IMR-90 (cell line): ENCODE data around the gene PLXNC1. TPM values are rescaled to one million over a fixed set of nuclear protein-coding genes. Genes with fewer than 3 reads are reported as not detected.

Source experiments
- ATAC-seq: fragments of 200-7000 bp; cut with Tn5 transposase; 2 replicates; pipeline ENCODE4 v1.9.1; 2020; ENCODE audit warnings: low read depth, mild to moderate bottlenecking, moderate library complexity
- BruUV-seq: library from RNA; stranded (reverse); fragments of 400-500 nt; replicated peaks from 2 replicates; lab custom pipeline; 2021; lab: Mats Ljungman, UMichigan
- CTCF ChIA-PET: fragments of 300-600 bp; formaldehyde crosslinking; extraction: SDS; loops from one replicate; lab custom pipeline; 2021; ENCODE audit warnings: antibody characterized with exemption; lab: Yijun Ruan, JAX
- POLR2A ChIA-PET: fragments of 300-600 bp; sonication (Branson Sonifier 250); formaldehyde crosslinking; loops from one replicate; lab custom pipeline; 2022; ENCODE audit warnings: antibody characterized with exemption; ENCODE audit not compliant: unreplicated experiment; lab: Charles Lee
- DNase-seq: peaks from one replicate; pipeline ENCODE4 v3.0.0; 2013
- H2AFZ ChIP-seq: replicated peaks from 2 replicates; pipeline ENCODE3; 2013; ENCODE audit warnings: low read length, mild to moderate bottlenecking; ENCODE audit not compliant: poor library complexity
- H2AK5ac ChIP-seq: 2 replicates; pipeline ENCODE4 v1.6.1; 2013; ENCODE audit warnings: low read depth, low read length, inconsistent platforms
- H2AK9ac ChIP-seq: replicated peaks from 2 replicates; pipeline ENCODE3; 2013; ENCODE audit warnings: mild to moderate bottlenecking, low read depth, low read length, moderate library complexity; ENCODE audit not compliant: poor library complexity
- H2BK120ac ChIP-seq: 2 replicates; pipeline ENCODE4 v1.6.1; 2013; ENCODE audit warnings: low read depth, low read length, inconsistent platforms
- H2BK15ac ChIP-seq: 3 replicates; pipeline ENCODE4 v1.6.1; 2013; ENCODE audit warnings: low read depth, low read length, inconsistent platforms
- H2BK20ac ChIP-seq: 2 replicates; pipeline ENCODE4 v1.6.1; 2013; ENCODE audit warnings: low read depth, mild to moderate bottlenecking, inconsistent platforms, low read length, moderate library complexity
- H2BK5ac ChIP-seq: 2 replicates; pipeline ENCODE4 v1.6.1; 2013; ENCODE audit warnings: mild to moderate bottlenecking, low read depth, low read length, inconsistent platforms; ENCODE audit not compliant: poor library complexity, severe bottlenecking
- H3K14ac ChIP-seq: replicated peaks from 2 replicates; pipeline ENCODE4 v1.6.1; 2013; ENCODE audit warnings: low read depth, low read length, inconsistent platforms
- H3K18ac ChIP-seq: 2 replicates; pipeline ENCODE4 v1.6.1; 2013; ENCODE audit warnings: low read depth, low read length, control low read depth
- H3K23ac ChIP-seq: 2 replicates; pipeline ENCODE4 v1.6.1; 2013; ENCODE audit warnings: low read depth, low read length, inconsistent platforms
- H3K27ac ChIP-seq: 2 replicates; pipeline ENCODE4 v1.5.1; 2013; ENCODE audit warnings: mild to moderate bottlenecking, control low read depth, low read length; ENCODE audit not compliant: insufficient read depth
- H3K27me3 ChIP-seq: 2 replicates; pipeline ENCODE4 v1.6.1; 2013; ENCODE audit warnings: low read length; ENCODE audit not compliant: control insufficient read depth, insufficient read depth
- H3K36me3 ChIP-seq: 2 replicates; pipeline ENCODE4 v1.6.1; 2013; ENCODE audit warnings: low read length, mixed read lengths; ENCODE audit not compliant: control insufficient read depth, insufficient read depth
- H3K4ac ChIP-seq: 2 replicates; pipeline ENCODE4 v1.6.1; 2013; ENCODE audit warnings: low read depth, low read length, inconsistent platforms
- H3K4me1 ChIP-seq: 2 replicates; pipeline ENCODE4 v1.6.1; 2013; ENCODE audit warnings: low read length, mixed read lengths; ENCODE audit not compliant: control insufficient read depth, insufficient read depth
- H3K4me2 ChIP-seq: 2 replicates; pipeline ENCODE4 v1.6.1; 2013; ENCODE audit warnings: low read depth, mild to moderate bottlenecking, control low read depth, low read length, moderate library complexity
- H3K4me3 ChIP-seq: 2 replicates; pipeline ENCODE4 v1.5.1; 2013; ENCODE audit warnings: low read depth, mild to moderate bottlenecking, control low read depth, low read length, moderate library complexity; ENCODE audit not compliant: insufficient read depth
- H3K56ac ChIP-seq: 2 replicates; pipeline ENCODE4 v1.6.1; 2013; ENCODE audit warnings: low read length, inconsistent platforms; ENCODE audit not compliant: insufficient read depth; ENCODE audit errors: extremely low read depth
- H3K79me1 ChIP-seq, 2 experiments: 2 replicates each; pipeline ENCODE4 v1.6.1; 2013; ENCODE audit warnings: low read length in 2 of 2, inconsistent platforms in 1 of 2, low read depth in 1 of 2
- H3K9ac ChIP-seq: 2 replicates; pipeline ENCODE4 v1.6.1; 2013; ENCODE audit warnings: low read depth, low read length, control low read depth
- H3K9me1 ChIP-seq: 2 replicates; pipeline ENCODE4 v1.6.1; 2013; ENCODE audit warnings: low read length, inconsistent platforms; ENCODE audit not compliant: insufficient read depth
- H3K9me3 ChIP-seq: 2 replicates; pipeline ENCODE4 v1.6.1; 2013; ENCODE audit warnings: low read length; ENCODE audit not compliant: control insufficient read depth, insufficient read depth
- H4K20me1 ChIP-seq: 2 replicates; pipeline ENCODE4 v1.6.1; 2013; ENCODE audit warnings: low read length, inconsistent platforms; ENCODE audit not compliant: insufficient read depth
- H4K5ac ChIP-seq: 2 replicates; pipeline ENCODE4 v1.6.1; 2013; ENCODE audit warnings: mild to moderate bottlenecking, low read depth, low read length, control low read depth
- H4K8ac ChIP-seq, 2 experiments: 2 replicates each; pipeline ENCODE4 v1.6.1; 2013; ENCODE audit warnings: low read depth in 2 of 2, low read length in 2 of 2, control low read depth in 1 of 2, inconsistent platforms in 1 of 2
- H4K91ac ChIP-seq: 2 replicates; pipeline ENCODE4 v1.6.1; 2013; ENCODE audit warnings: low read depth, low read length, inconsistent platforms; ENCODE audit not compliant: insufficient read depth
- BHLHE40 ChIP-seq: fragments of 150-350 bp; IDR thresholded peaks from 2 replicates; pipeline ENCODE4 v1.6.1; 2016; ENCODE audit warnings: mild to moderate bottlenecking, low read depth, low read length
- MAFK ChIP-seq: IDR thresholded peaks from 2 replicates; pipeline ENCODE4 v1.6.1; 2012; ENCODE audit warnings: low read depth, low read length, improper control_type of control experiment
- WGBS, 2 experiments: methylation state at CpG; one replicate each; pipeline versions ENCODE4 v1.1.5 to v1.1.7; 2013; ENCODE audit warnings: missing lambda C conversion rate in 2 of 2; ENCODE audit not compliant: insufficient read length in 1 of 2; ENCODE audit errors: extremely low coverage in 2 of 2; 5-methylcytosine and 5-hydroxymethylcytosine counted together
- dilution Hi-C: fragments of 300-500 bp; cut with HindIII; formaldehyde crosslinking; loops from one replicate; pipeline ENCODE4 v1.14.3; 2018; ENCODE audit warnings: low sequenced_read_pairs; ENCODE audit not compliant: unreplicated experiment
- in situ Hi-C: fragments of 300-500 bp; cut with MboI; formaldehyde crosslinking; loops from 3 replicates; pipeline ENCODE4 v1.14.3; 2019; ENCODE audit warnings: low sequenced_read_pairs, inconsistent platforms, mixed read lengths
- intact Hi-C: fragments of 100-400 bp; cut with micrococcal nuclease; formaldehyde crosslinking; loops from 2 replicates; pipeline ENCODE4 v1.10.0; 2022
- polyA plus RNA-seq, 3 experiments: library from polyadenylated mRNA; depleted of rRNA; stranded (reverse); fragments of >200 nt; gene quantifications; 2 replicates each; pipeline ENCODE4 v1.2.3, GENCODE V29; 2012; ENCODE audit warnings: low replicate concordance in 1 of 3
- total RNA-seq: library from RNA; depleted of rRNA; stranded (reverse); fragments of >200 nt; gene quantifications from 2 replicates; pipeline ENCODE4 v1.2.3, GENCODE V29; 2012
- TF ChIP-seq, protein P1 (sequence below): fragments of 150-350 bp; IDR thresholded peaks from 2 replicates; pipeline ENCODE4 v1.6.1; 2017; ENCODE audit warnings: mild to moderate bottlenecking, antibody characterized with exemption, low read length, low read depth

Gene PLXNC1
- total and polyA plus RNA-seq, 2 of the 4 experiments (the other 2 are of a cell fraction) = 1.0 to 1.6 TPM

DNA sequence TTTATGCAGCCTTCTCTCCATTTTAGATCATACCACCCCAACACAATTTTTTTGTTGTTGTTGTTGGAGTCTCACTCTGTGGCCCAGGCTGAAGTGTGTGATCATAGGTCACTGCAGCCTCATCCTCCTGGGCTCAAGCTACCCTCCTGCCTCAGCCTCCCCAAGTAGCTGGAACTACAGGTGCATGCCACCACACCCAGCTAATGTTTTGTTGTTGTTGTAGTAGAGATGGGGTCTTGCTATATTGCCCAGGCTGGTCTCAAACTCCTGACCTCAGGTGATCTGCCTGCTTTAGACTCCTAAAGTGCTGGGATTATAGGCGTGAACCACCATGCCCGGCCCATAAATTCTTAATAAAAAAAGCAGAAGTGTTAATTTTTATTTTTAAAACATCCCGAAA is 111.6 kb downstream of the PLXNC1 start:
- Histone ChIP-seq H2BK120ac (no peak overlapping the region), H4K5ac (no peak overlapping the region), H3K4me2 (no peak overlapping the region), H3K56ac (no peak overlapping the region), H2AK5ac (no peak overlapping the region), H3K4me3 (no peak overlapping the region), H2BK15ac (no peak overlapping the region), H2AFZ (no peak overlapping the region), H3K23ac (no peak overlapping the region), H3K14ac (no peak overlapping the region), H4K91ac (no peak overlapping the region), H3K79me1 (no peaks in the 10 kb centered on the region), H2BK20ac (no peak overlapping the region), H3K4ac (no peak overlapping the region), H3K9ac (no peak overlapping the region), H3K27me3 (peaks cover 4% of the 10 kb centered on the region; the same call in 1 of the 2 replicates), H3K9me3 (no peaks in the 10 kb centered on the region), H3K4me1 (peaks cover 5% of the 10 kb centered on the region), H4K8ac (no peak overlapping the region), H2BK5ac (no peak overlapping the region), H4K20me1 (no peaks in the 10 kb centered on the region), H3K9me1 (peaks cover 2% of the 10 kb centered on the region; the same call in 1 of the 2 replicates), H3K27ac (no peak overlapping the region), H2AK9ac (no peak overlapping the region), H3K36me3 (no peaks in the 10 kb centered on the region), H3K18ac (no peak overlapping the region)
- CTCF ChIA-PET = no interaction called here
- intact Hi-C loops = no loop called here
- no peak for ATAC-seq
- dilution Hi-C loops = no loop called here
- no peak for DNase-seq
- no CpG with 5 or more reads among the region's 3 CpGs for WGBS, 2 experiments
- no TSS peak for BruUV-seq
- in situ Hi-C loops = no loop called here
- TF ChIP-seq MAFK (no peak), BHLHE40 (no peak)
- TF ChIP-seq, protein P1, sequence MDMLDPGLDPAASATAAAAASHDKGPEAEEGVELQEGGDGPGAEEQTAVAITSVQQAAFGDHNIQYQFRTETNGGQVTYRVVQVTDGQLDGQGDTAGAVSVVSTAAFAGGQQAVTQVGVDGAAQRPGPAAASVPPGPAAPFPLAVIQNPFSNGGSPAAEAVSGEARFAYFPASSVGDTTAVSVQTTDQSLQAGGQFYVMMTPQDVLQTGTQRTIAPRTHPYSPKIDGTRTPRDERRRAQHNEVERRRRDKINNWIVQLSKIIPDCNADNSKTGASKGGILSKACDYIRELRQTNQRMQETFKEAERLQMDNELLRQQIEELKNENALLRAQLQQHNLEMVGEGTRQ = no peak
- POLR2A ChIA-PET = no interaction called here
